Amniotic epithelial cell (primary cell): ENCODE data around the gene DMD.
A peak's percentile ranks its signal among the peaks of the same experiment; 100 is the strongest.
"Not testable (repeated sequence)": the region's sequence is repeated elsewhere in the genome, so short reads cannot be mapped to it uniquely, and the experiment has no call there.

Source experiments
- DNase-seq: peaks from one replicate; pipeline ENCODE4 v3.0.0-alpha.2; 2010; ENCODE audit warnings: low read depth

The DMD gene

GRCh38 chrX:31591355-31591754 lies 1620.0 kb downstream of the DMD start:
- no peak for DNase-seq

- peak; percentile 51 for DNase-seq
Measured at GRCh38 chrX:31590581-31591114, 1620.7 kb downstream of the DMD start.

GRCh38 chrX:31589503-31589902 lies 1621.8 kb downstream of the DMD start:
- DNase-seq: no peak

GRCh38 chrX:31588355-31588754 lies 1623.0 kb downstream of the DMD start:
- no peak for DNase-seq

GRCh38 chrX:31583892-31584291 lies 1627.5 kb downstream of the DMD start:
- not testable (repeated sequence) for DNase-seq

- peak; percentile 54 for DNase-seq
Measured at GRCh38 chrX:31580726-31581125, 1630.6 kb downstream of the DMD start.

- no peak for DNase-seq
Measured at GRCh38 chrX:31580227-31580626, 1631.1 kb downstream of the DMD start.

- peak; percentile 16 for DNase-seq
Measured at GRCh38 chrX:31572360-31572759, 1639.0 kb downstream of the DMD start.

- no peak for DNase-seq
Measured at GRCh38 chrX:31570658-31571057, 1640.7 kb downstream of the DMD start.

GRCh38 chrX:31563792-31564191 lies 1647.6 kb downstream of the DMD start:
- no peak for DNase-seq

GRCh38 chrX:31555506-31555905 lies 1655.8 kb downstream of the DMD start:
- DNase-seq: no peak

GRCh38 chrX:31551913-31552312 lies 1659.4 kb downstream of the DMD start:
- DNase-seq: peak; percentile 62

GRCh38 chrX:31550158-31550557 lies 1661.2 kb downstream of the DMD start:
- DNase-seq: no peak

GRCh38 chrX:31547816-31548215 lies 1663.5 kb downstream of the DMD start:
- no peak for DNase-seq

GRCh38 chrX:31547416-31547815 lies 1663.9 kb downstream of the DMD start:
- DNase-seq: no peak

- DNase-seq: peak; percentile 75
Measured at GRCh38 chrX:31546126-31546525, 1665.2 kb downstream of the DMD start.

- no peak for DNase-seq
Measured at GRCh38 chrX:31545726-31546125, 1665.6 kb downstream of the DMD start.

- DNase-seq: no peak
Measured at GRCh38 chrX:31545191-31545590, 1666.2 kb downstream of the DMD start.

GRCh38 chrX:31543634-31544033 lies 1667.7 kb downstream of the DMD start:
- DNase-seq: peak; percentile 48

GRCh38 chrX:31542566-31542965 lies 1668.8 kb downstream of the DMD start:
- DNase-seq: no peak

- peak; percentile 52 for DNase-seq
Measured at GRCh38 chrX:31540313-31540712, 1671.0 kb downstream of the DMD start.

- no peak for DNase-seq
Measured at GRCh38 chrX:31527455-31528126, 1683.8 kb downstream of the DMD start.

- DNase-seq: peak; percentile 52
Measured at GRCh38 chrX:31523884-31524536, 1687.3 kb downstream of the DMD start.

GRCh38 chrX:31522760-31523159 lies 1688.6 kb downstream of the DMD start:
- no peak for DNase-seq
